HEK293 (cell line): ENCODE data around the gene LYSMD2.

Experiments used
- CTCF ChIA-PET: fragments of 350-600 bp; formaldehyde crosslinking; extraction: SDS; loops from one replicate; lab custom pipeline; 2021; ENCODE audit warnings: antibody characterized with exemption; lab: Yijun Ruan, JAX
- POLR2A ChIA-PET: fragments of 300-600 bp; formaldehyde crosslinking; extraction: SDS; loops from one replicate; lab custom pipeline; 2020; ENCODE audit warnings: antibody characterized with exemption, inconsistent platforms; lab: Yijun Ruan, JAX
- H3K27ac ChIP-seq: fragments of 200-500 bp; sonication (Bioruptor generic); 2 replicates; pipeline ENCODE4 v1.5.1; 2014; ENCODE audit warnings: low read depth, low read length, control low read depth, inconsistent platforms; ENCODE audit errors: extremely low read depth
- H3K36me3 ChIP-seq, 2 experiments: fragments of 200-500 bp in 1 of 2; sonication (Bioruptor generic) in 1 of 2; 1 replicate in 1 of 2; 2 replicates in 1 of 2; pipeline ENCODE4 v1.5.1; 2014 to 2017; ENCODE audit warnings: inconsistent platforms in 2 of 2, low read length in 2 of 2; ENCODE audit not compliant: control insufficient read depth in 2 of 2, insufficient read depth in 1 of 2
- H3K4me1 ChIP-seq: fragments of 200-500 bp; sonication (Bioruptor generic); 2 replicates; pipeline ENCODE4 v1.5.1; 2014; ENCODE audit warnings: mild to moderate bottlenecking, low read length, inconsistent platforms; ENCODE audit not compliant: control insufficient read depth, insufficient read depth
- H3K4me3 ChIP-seq: 2 replicates; pipeline ENCODE4 v1.5.1; 2011; ENCODE audit warnings: low read depth, mild to moderate bottlenecking, control low read depth, low read length, moderate library complexity
- H3K9me3 ChIP-seq: fragments of 200-500 bp; sonication (Bioruptor generic); 2 replicates; pipeline ENCODE4 v1.5.1; 2014; ENCODE audit warnings: low read depth, low read length, inconsistent platforms; ENCODE audit not compliant: control insufficient read depth, insufficient read depth
- IKZF3 ChIP-seq: fragments of 450-650 bp; IDR thresholded peaks from 2 replicates; pipeline ENCODE4 v1.5.0; 2018; ENCODE audit warnings: missing biosample characterization, mild to moderate bottlenecking, missing genetic modification characterization, moderate library complexity
- MEIS1 ChIP-seq: sonication (generic); formaldehyde crosslinking; IDR thresholded peaks from 2 replicates; pipeline ENCODE4 v1.8.1; 2022; ENCODE audit warnings: missing genetic modification reagents, mild to moderate bottlenecking, borderline replicate concordance
- REPIN1 ChIP-seq: fragments of 450-650 bp; formaldehyde crosslinking; IDR thresholded peaks from 2 replicates; pipeline ENCODE4 v1.5.1; 2017; ENCODE audit warnings: missing biosample characterization, missing genetic modification characterization, low read depth
- ZBTB1 ChIP-seq: fragments of 450-650 bp; formaldehyde crosslinking; IDR thresholded peaks from 2 replicates; pipeline ENCODE4 v1.5.1; 2016; ENCODE audit warnings: missing biosample characterization, missing genetic modification characterization
- ZFP3 ChIP-seq: fragments of 450-650 bp; formaldehyde crosslinking; IDR thresholded peaks from 2 replicates; pipeline ENCODE4 v1.5.1; 2016; ENCODE audit warnings: low read depth, missing biosample characterization, missing genetic modification characterization
- ZNF114 ChIP-seq: fragments of 450-650 bp; formaldehyde crosslinking; IDR thresholded peaks from 2 replicates; pipeline ENCODE4 v1.5.0; 2017; ENCODE audit warnings: missing biosample characterization, missing genetic modification characterization
- ZNF211 ChIP-seq: fragments of 450-650 bp; formaldehyde crosslinking; IDR thresholded peaks from 2 replicates; pipeline ENCODE4 v1.5.1; 2016; ENCODE audit warnings: low read depth, missing biosample characterization, missing genetic modification characterization
- ZNF24 ChIP-seq: fragments of 450-650 bp; formaldehyde crosslinking; IDR thresholded peaks from 2 replicates; pipeline ENCODE4 v1.5.1; 2016; ENCODE audit warnings: missing biosample characterization, missing genetic modification characterization
- ZNF266 ChIP-seq: fragments of 450-650 bp; formaldehyde crosslinking; IDR thresholded peaks from 2 replicates; pipeline ENCODE4 v1.5.1; 2016; ENCODE audit warnings: missing biosample characterization, missing genetic modification characterization, low read depth
- ZNF274 ChIP-seq, 2 experiments: fragments of 200-500 bp in 1 of 2; fragments of 450-650 bp in 1 of 2; sonication (Bioruptor generic) in 1 of 2; formaldehyde crosslinking in 1 of 2; IDR thresholded peaks; 2 replicates each; pipeline versions ENCODE4 v1.5.1 to v1.6.1; 2014 to 2016; ENCODE audit warnings: borderline replicate concordance in 1 of 2, inconsistent platforms in 1 of 2, low read length in 1 of 2, missing biosample characterization in 1 of 2, missing genetic modification characterization in 1 of 2
- ZNF391 ChIP-seq: fragments of 450-650 bp; formaldehyde crosslinking; IDR thresholded peaks from 2 replicates; pipeline ENCODE4 v1.5.1; 2016; ENCODE audit warnings: low read depth, missing biosample characterization, missing genetic modification characterization, borderline replicate concordance
- ZNF426 ChIP-seq: fragments of 450-650 bp; formaldehyde crosslinking; IDR thresholded peaks from 2 replicates; pipeline ENCODE4 v1.5.1; 2017; ENCODE audit warnings: missing biosample characterization, missing genetic modification characterization, mild to moderate bottlenecking, inconsistent platforms, moderate library complexity
- ZNF48 ChIP-seq: fragments of 450-650 bp; formaldehyde crosslinking; IDR thresholded peaks from 2 replicates; pipeline ENCODE4 v1.5.1; 2016; ENCODE audit warnings: missing biosample characterization, missing genetic modification characterization
- ZNF510 ChIP-seq: fragments of 450-650 bp; formaldehyde crosslinking; IDR thresholded peaks from 2 replicates; pipeline ENCODE4 v1.5.1; 2018; ENCODE audit warnings: mild to moderate bottlenecking, missing genetic modification characterization, missing biosample characterization; ENCODE audit not compliant: insufficient replicate concordance
- ZNF555 ChIP-seq: fragments of 450-650 bp; formaldehyde crosslinking; conservative IDR thresholded peaks from 2 replicates; pipeline ENCODE4 v1.5.1; 2017; ENCODE audit warnings: missing biosample characterization, mild to moderate bottlenecking, missing genetic modification characterization, inconsistent platforms
- ZNF660 ChIP-seq: fragments of 450-650 bp; IDR thresholded peaks from 2 replicates; pipeline ENCODE4 v1.5.1; 2018; ENCODE audit warnings: missing biosample characterization, mild to moderate bottlenecking, missing genetic modification characterization
- ZNF664 ChIP-seq: fragments of 450-650 bp; formaldehyde crosslinking; IDR thresholded peaks from 2 replicates; pipeline ENCODE4 v1.5.1; 2016; ENCODE audit warnings: missing biosample characterization, missing genetic modification characterization
- TF ChIP-seq, protein P1 (sequence below): fragments of 450-650 bp; formaldehyde crosslinking; IDR thresholded peaks from 2 replicates; pipeline ENCODE4 v1.5.1; 2016; ENCODE audit warnings: missing biosample characterization, missing genetic modification characterization
- TF ChIP-seq, protein P2 (sequence below): fragments of 450-650 bp; formaldehyde crosslinking; conservative IDR thresholded peaks from 2 replicates; pipeline ENCODE4 v1.5.1; 2016; ENCODE audit warnings: low read depth, missing biosample characterization, missing genetic modification characterization

The LYSMD2 gene

GRCh38 chr15:51756482-51756881, 19.0 kb upstream of the LYSMD2 start:
- ChIA-PET CTCF (interaction anchor here (2.7 kb wide), 1 partner anchor 20 kb away, joined by 21 read pairs; no protein-coding TSS in a partner anchor), POLR2A (no interaction called here)
- TF ChIP-seq ZNF48 (no peak), ZNF426 (tag by site-specific recombination) (no peak), ZNF664 (tag by site-specific recombination) (no peak), ZNF266 (no peak), ZFP3 (tag by site-specific recombination) (no peak), IKZF3 (no peak), ZBTB1 (tag by site-specific recombination) (no peak), ZNF211 (tag by site-specific recombination) (no peak), ZNF510 (tag by site-specific recombination) (no peak), MEIS1 (CRISPR knock-in tag) (no peak), REPIN1 (tag by site-specific recombination) (no peak), ZNF555 (tag by site-specific recombination) (no peak), ZNF660 (tag by site-specific recombination) (no peak), ZNF114 (tag by site-specific recombination) (no peak), ZNF391 (tag by site-specific recombination) (no peak)
- TF ChIP-seq, protein P1, sequence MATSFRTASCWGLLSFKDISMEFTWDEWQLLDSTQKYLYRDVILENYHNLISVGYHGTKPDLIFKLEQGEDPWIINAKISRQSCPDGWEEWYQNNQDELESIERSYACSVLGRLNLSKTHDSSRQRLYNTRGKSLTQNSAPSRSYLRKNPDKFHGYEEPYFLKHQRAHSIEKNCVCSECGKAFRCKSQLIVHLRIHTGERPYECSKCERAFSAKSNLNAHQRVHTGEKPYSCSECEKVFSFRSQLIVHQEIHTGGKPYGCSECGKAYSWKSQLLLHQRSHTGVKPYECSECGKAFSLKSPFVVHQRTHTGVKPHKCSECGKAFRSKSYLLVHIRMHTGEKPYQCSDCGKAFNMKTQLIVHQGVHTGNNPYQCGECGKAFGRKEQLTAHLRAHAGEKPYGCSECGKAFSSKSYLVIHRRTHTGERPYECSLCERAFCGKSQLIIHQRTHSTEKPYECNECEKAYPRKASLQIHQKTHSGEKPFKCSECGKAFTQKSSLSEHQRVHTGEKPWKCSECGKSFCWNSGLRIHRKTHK (tag by site-specific recombination): no peak
- TF ChIP-seq, protein P2, sequence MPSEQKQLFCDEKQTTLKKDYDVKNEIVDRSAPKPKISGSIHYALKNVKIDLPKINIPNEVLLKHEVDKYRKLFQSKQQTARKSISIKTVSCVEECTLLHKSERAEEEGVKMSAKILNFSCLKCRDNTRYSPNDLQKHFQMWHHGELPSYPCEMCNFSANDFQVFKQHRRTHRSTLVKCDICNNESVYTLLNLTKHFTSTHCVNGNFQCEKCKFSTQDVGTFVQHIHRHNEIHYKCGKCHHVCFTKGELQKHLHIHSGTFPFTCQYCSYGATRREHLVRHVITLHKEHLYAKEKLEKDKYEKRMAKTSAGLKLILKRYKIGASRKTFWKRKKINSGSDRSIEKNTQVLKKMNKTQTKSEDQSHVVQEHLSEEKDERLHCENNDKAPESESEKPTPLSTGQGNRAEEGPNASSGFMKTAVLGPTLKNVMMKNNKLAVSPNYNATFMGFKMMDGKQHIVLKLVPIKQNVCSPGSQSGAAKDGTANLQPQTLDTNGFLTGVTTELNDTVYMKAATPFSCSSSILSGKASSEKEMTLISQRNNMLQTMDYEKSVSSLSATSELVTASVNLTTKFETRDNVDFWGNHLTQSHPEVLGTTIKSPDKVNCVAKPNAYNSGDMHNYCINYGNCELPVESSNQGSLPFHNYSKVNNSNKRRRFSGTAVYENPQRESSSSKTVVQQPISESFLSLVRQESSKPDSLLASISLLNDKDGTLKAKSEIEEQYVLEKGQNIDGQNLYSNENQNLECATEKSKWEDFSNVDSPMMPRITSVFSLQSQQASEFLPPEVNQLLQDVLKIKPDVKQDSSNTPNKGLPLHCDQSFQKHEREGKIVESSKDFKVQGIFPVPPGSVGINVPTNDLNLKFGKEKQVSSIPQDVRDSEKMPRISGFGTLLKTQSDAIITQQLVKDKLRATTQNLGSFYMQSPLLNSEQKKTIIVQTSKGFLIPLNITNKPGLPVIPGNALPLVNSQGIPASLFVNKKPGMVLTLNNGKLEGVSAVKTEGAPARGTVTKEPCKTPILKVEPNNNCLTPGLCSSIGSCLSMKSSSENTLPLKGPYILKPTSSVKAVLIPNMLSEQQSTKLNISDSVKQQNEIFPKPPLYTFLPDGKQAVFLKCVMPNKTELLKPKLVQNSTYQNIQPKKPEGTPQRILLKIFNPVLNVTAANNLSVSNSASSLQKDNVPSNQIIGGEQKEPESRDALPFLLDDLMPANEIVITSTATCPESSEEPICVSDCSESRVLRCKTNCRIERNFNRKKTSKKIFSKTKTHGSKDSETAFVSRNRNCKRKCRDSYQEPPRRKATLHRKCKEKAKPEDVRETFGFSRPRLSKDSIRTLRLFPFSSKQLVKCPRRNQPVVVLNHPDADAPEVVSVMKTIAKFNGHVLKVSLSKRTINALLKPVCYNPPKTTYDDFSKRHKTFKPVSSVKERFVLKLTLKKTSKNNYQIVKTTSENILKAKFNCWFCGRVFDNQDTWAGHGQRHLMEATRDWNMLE (tag by site-specific recombination): no peak
- H3K4me3 ChIP-seq: no peak overlapping the region
- no peaks in the 10 kb centered on the region for H3K36me3 ChIP-seq
- H3K4me1 ChIP-seq: 0 out of 2 replicates have a peak, but pooled peaks cover 2% of the 10 kb centered on the region
- H3K27ac ChIP-seq: no peak overlapping the region
- no peaks in the 10 kb centered on the region for H3K9me3 ChIP-seq

DNA sequence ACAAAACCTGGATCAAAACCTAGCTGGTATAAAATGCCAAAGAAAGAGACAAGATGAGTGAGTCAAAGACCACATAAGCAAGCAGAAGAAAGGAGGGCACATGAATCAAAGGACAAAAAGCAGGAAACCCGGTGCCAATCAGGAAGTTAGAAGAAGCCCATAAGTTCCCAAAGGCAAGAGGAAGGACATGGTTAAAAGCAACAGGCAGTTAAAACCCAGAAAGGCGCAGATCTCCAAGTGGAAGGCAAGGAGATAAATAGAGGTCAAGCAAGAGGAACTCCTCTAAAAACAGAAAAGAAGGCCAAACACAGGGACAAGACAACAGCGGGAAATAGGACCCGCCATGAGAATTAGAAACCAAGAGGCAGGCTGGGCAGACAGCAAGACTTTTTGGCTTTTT, 18.3 kb upstream of the LYSMD2 start:
- H3K4me1 ChIP-seq: 0 out of 2 replicates have a peak, but pooled peaks cover 2% of the 10 kb centered on the region
- no peak overlapping the region for H3K4me3 ChIP-seq
- no peak for TF ChIP-seq ZNF274 (IDR thresholded peaks at IDR 0.05; ENCODE audit: low read length)
- no peak for TF ChIP-seq ZNF274 (tag by site-specific recombination; IDR thresholded peaks at IDR 0.05; ENCODE audit: borderline replicate concordance)
- no peak for TF ChIP-seq ZNF24 (tag by site-specific recombination)
- CTCF ChIA-PET: no interaction called here
- POLR2A ChIA-PET: no interaction called here
- H3K36me3 ChIP-seq: no peaks in the 10 kb centered on the region
- no peaks in the 10 kb centered on the region for H3K9me3 ChIP-seq
- no peak overlapping the region for H3K27ac ChIP-seq
